OCI-LY3 (cell line): ENCODE measurements around the gene PRKRA.

Source experiments
- H2AFZ ChIP-seq: fragments of 200-600, 300-600 bp; shearing (Covaris generic); 2 replicates; pipeline ENCODE4 v1.6.0; 2014; ENCODE audit warnings: antibody characterized with exemption, low read depth, low read length
- H3K27ac ChIP-seq: fragments of 200-600, 300-600 bp; sonication (generic); 2 replicates; pipeline ENCODE4 v1.5.1; 2014; ENCODE audit warnings: mild to moderate bottlenecking, low read length, moderate library complexity, mixed read lengths
- H3K27me3 ChIP-seq: fragments of 200-600, 300-600 bp; sonication (generic); 2 replicates; pipeline ENCODE4 v1.6.1; 2014; ENCODE audit warnings: low read depth, low read length, mixed read lengths
- H3K36me3 ChIP-seq: fragments of 200-600, 300-600 bp; sonication (generic); replicated peaks from 2 replicates; pipeline ENCODE3; 2014; ENCODE audit warnings: low read depth, low read length, mixed read lengths
- H3K4me1 ChIP-seq: fragments of 300-600, 200-600 bp; sonication (generic); 2 replicates; pipeline ENCODE4 v1.6.1; 2014; ENCODE audit warnings: low read length, mixed read lengths
- H3K4me2 ChIP-seq: fragments of 200-600, 300-600 bp; sonication (generic); 2 replicates; pipeline ENCODE4 v1.6.1; 2014; ENCODE audit warnings: low read length, mixed read lengths
- H3K4me3 ChIP-seq: fragments of 300-600, 200-600 bp; sonication (generic); 2 replicates; pipeline ENCODE4 v1.5.1; 2014; ENCODE audit warnings: antibody characterized with exemption, mild to moderate bottlenecking, low read length, moderate library complexity
- H3K79me2 ChIP-seq: fragments of 300-600, 200-600 bp; shearing (Covaris generic); 2 replicates; pipeline ENCODE4 v1.6.1; 2014; ENCODE audit warnings: mild to moderate bottlenecking, low read length, mixed read lengths
- H3K9ac ChIP-seq: fragments of 300-600, 200-600 bp; shearing (Covaris generic); 2 replicates; pipeline ENCODE4 v1.6.0; 2014; ENCODE audit warnings: mild to moderate bottlenecking, low read length, moderate library complexity
- H3K9me3 ChIP-seq: fragments of 200-600, 300-600 bp; shearing (Covaris generic); 2 replicates; pipeline ENCODE4 v1.6.1; 2014; ENCODE audit warnings: low read length, mixed read lengths; ENCODE audit not compliant: insufficient read depth
- H4K20me1 ChIP-seq: fragments of 200-600, 300-600 bp; sonication (generic); 2 replicates; pipeline ENCODE4 v1.6.1; 2016; ENCODE audit warnings: low read length, mixed read lengths; ENCODE audit not compliant: insufficient read depth
- CTCF ChIP-seq: fragments of 200-600, 300-600 bp; sonication (generic); IDR thresholded peaks from 2 replicates; pipeline ENCODE4 v1.5.1; 2014; ENCODE audit warnings: antibody characterized with exemption, low read length, low read depth
- EZH2phosphoT487 ChIP-seq: fragments of 200-600 bp; shearing (Covaris generic); IDR thresholded peaks from 2 replicates; pipeline ENCODE4 v1.6.1; 2018; ENCODE audit warnings: antibody characterized with exemption, mixed run types, low read depth

The PRKRA gene

GRCh38 chr2:178450774-178451525 lies at the start of gene PRKRA, which contains the start of gene PJVK:
Gene PRKRA, minus strand, starts transcription at chr2:178451175. Its CDS starts 145 bp downstream, at chr2:178451030.
Gene PJVK, plus strand, starts transcription at chr2:178451378. Its CDS starts 2,032 bp downstream, at chr2:178453410.
- TF ChIP-seq CTCF = no peak
- no peak for TF ChIP-seq EZH2phosphoT487
- H3K9me3 ChIP-seq = no peaks in the 10 kb centered on the region
- H3K36me3 ChIP-seq = peaks cover 22% of the 10 kb centered on the region
- H3K9ac ChIP-seq = peak within 1 kb of the TSS; percentile 98
- peak within 1 kb of the TSS; percentile 91 for H3K4me3 ChIP-seq
- H2AFZ ChIP-seq = peak within 1 kb of the TSS; percentile 86
- H3K27ac ChIP-seq = peak within 1 kb of the TSS; percentile 85
- peaks cover 18% of the 10 kb centered on the region for H4K20me1 ChIP-seq
- peaks cover 13% of the 10 kb centered on the region for H3K4me1 ChIP-seq
- H3K4me2 ChIP-seq = peak within 1 kb of the TSS; percentile 92
- no peaks in the 10 kb centered on the region for H3K27me3 ChIP-seq
- H3K79me2 ChIP-seq = peaks cover 27% of the 10 kb centered on the region

- H3K4me1 ChIP-seq = peaks cover 15% of the 10 kb centered on the region
- no peaks in the 10 kb centered on the region for H3K27me3 ChIP-seq
- H3K36me3 ChIP-seq = peaks cover 36% of the 10 kb centered on the region
- H3K4me3 ChIP-seq = no peak overlapping the region
- TF ChIP-seq EZH2phosphoT487 (no peak), CTCF (no peak)
- H3K9ac ChIP-seq = no peak overlapping the region
- H3K9me3 ChIP-seq = no peaks in the 10 kb centered on the region
- H2AFZ ChIP-seq = no peak overlapping the region
- H3K27ac ChIP-seq = no peak overlapping the region
- H4K20me1 ChIP-seq = no peaks in the 10 kb centered on the region
- no peaks in the 10 kb centered on the region for H3K79me2 ChIP-seq
- H3K4me2 ChIP-seq = no peak overlapping the region
Observed at GRCh38 chr2:178499640-178500039, 48.7 kb upstream of the PRKRA start.

GRCh38 chr2:178498137-178498536 lies 47.2 kb upstream of the PRKRA start:
- H3K4me3 ChIP-seq = no peak overlapping the region
- peaks cover 44% of the 10 kb centered on the region for H3K36me3 ChIP-seq
- no peaks in the 10 kb centered on the region for H4K20me1 ChIP-seq
- no peaks in the 10 kb centered on the region for H3K9me3 ChIP-seq
- no peak overlapping the region for H2AFZ ChIP-seq
- H3K27me3 ChIP-seq = no peaks in the 10 kb centered on the region
- TF ChIP-seq EZH2phosphoT487 (no peak), CTCF (no peak)
- H3K27ac ChIP-seq = no peak overlapping the region
- no peak overlapping the region for H3K9ac ChIP-seq
- peaks cover 11% of the 10 kb centered on the region for H3K4me1 ChIP-seq
- H3K4me2 ChIP-seq = no peak overlapping the region
- H3K79me2 ChIP-seq = no peaks in the 10 kb centered on the region

GRCh38 chr2:178496049-178496448 lies 45.1 kb upstream of the PRKRA start:
- H3K27me3 ChIP-seq = no peaks in the 10 kb centered on the region
- no peak overlapping the region for H3K9ac ChIP-seq
- H3K27ac ChIP-seq = no peak overlapping the region
- H3K36me3 ChIP-seq = peaks cover 34% of the 10 kb centered on the region
- no peak overlapping the region for H2AFZ ChIP-seq
- no peaks in the 10 kb centered on the region for H3K79me2 ChIP-seq
- H4K20me1 ChIP-seq = no peaks in the 10 kb centered on the region
- H3K4me2 ChIP-seq = no peak overlapping the region
- H3K4me1 ChIP-seq = peaks cover 7% of the 10 kb centered on the region
- H3K4me3 ChIP-seq = no peak overlapping the region
- H3K9me3 ChIP-seq = no peaks in the 10 kb centered on the region
- no peak for TF ChIP-seq EZH2phosphoT487
- no peak for TF ChIP-seq CTCF
